K562 (cell line): ENCODE results near the gene NUP153. TPM values are rescaled to one million over a fixed set of nuclear protein-coding genes. Genes with fewer than 3 reads are reported as not detected.

ENCODE experiments used
- CEBPG ChIP-seq, 3 experiments: fragments of 200-800 bp in 1 of 3; sonication (Bioruptor generic) in 1 of 3; sonication (generic) in 1 of 3; formaldehyde crosslinking in 1 of 3; IDR thresholded peaks in 2 of 3; conservative IDR thresholded peaks in 1 of 3; 2 replicates each; pipeline versions ENCODE4 v1.6.1 to v1.8.0; 2016 to 2022; ENCODE audit warnings: missing compliant biosample characterization in 2 of 3, missing genetic modification characterization in 2 of 3, mild to moderate bottlenecking in 1 of 3, missing genetic modification reagents in 1 of 3
- ETS2 ChIP-seq: IDR thresholded peaks from 2 replicates; pipeline ENCODE4 v1.6.1; 2016; ENCODE audit warnings: borderline replicate concordance, missing genetic modification characterization, mild to moderate bottlenecking, moderate library complexity, missing compliant biosample characterization; ENCODE audit not compliant: poor library complexity, severe bottlenecking
- EWSR1 ChIP-seq: fragments of 450-650 bp; IDR thresholded peaks from 2 replicates; pipeline ENCODE4 v1.6.1; 2018; ENCODE audit warnings: borderline replicate concordance, mild to moderate bottlenecking, low read depth, moderate library complexity; ENCODE audit not compliant: partially characterized antibody
- HLTF ChIP-seq: fragments of 450-650 bp; IDR thresholded peaks from 2 replicates; pipeline ENCODE4 v1.6.1; 2016
- HOXB6 ChIP-seq: fragments of 250-450 bp; sonication (Bioruptor Pico); IDR thresholded peaks from 2 replicates; pipeline ENCODE4 v1.5.1; 2022; ENCODE audit warnings: mild to moderate bottlenecking, borderline replicate concordance
- IRF2 ChIP-seq: sonication (generic); formaldehyde crosslinking; IDR thresholded peaks from 2 replicates; pipeline ENCODE4 v1.8.1; 2022; ENCODE audit warnings: mild to moderate bottlenecking, missing genetic modification reagents
- KDM2B ChIP-seq: fragments of 250-450 bp; sonication (Bioruptor Pico); IDR thresholded peaks from 2 replicates; pipeline ENCODE4 v1.8.0; 2021; ENCODE audit warnings: mild to moderate bottlenecking, moderate library complexity
- NFRKB ChIP-seq: fragments of 450-650 bp; IDR thresholded peaks from 2 replicates; pipeline ENCODE4 v1.6.1; 2016; ENCODE audit warnings: low read depth
- PYGO2 ChIP-seq: fragments of 450-650 bp; IDR thresholded peaks from 2 replicates; pipeline ENCODE4 v1.6.1; 2016; ENCODE audit warnings: mild to moderate bottlenecking, missing genetic modification characterization, moderate library complexity, missing compliant biosample characterization
- RB1 ChIP-seq: fragments of 450-650 bp; IDR thresholded peaks from 2 replicates; pipeline ENCODE4 v1.6.1; 2017; ENCODE audit warnings: low read depth, mild to moderate bottlenecking
- SETDB1 ChIP-seq: IDR thresholded peaks from one replicate; pipeline ENCODE4 v1.6.1; 2012; ENCODE audit warnings: low read length, control low read depth, inconsistent platforms
- SMC3 ChIP-seq: conservative IDR thresholded peaks from 2 replicates; pipeline ENCODE4 v1.6.1; 2011; ENCODE audit warnings: low read depth, low read length, improper control_type of control experiment; ENCODE audit not compliant: insufficient read depth
- STAT5B ChIP-seq: fragments of 250-450 bp; sonication (Bioruptor Pico); IDR thresholded peaks from 2 replicates; pipeline ENCODE4 v1.8.0; 2021; ENCODE audit warnings: mild to moderate bottlenecking, inconsistent platforms
- TRIM28 ChIP-seq: fragments of 450-650 bp; IDR thresholded peaks from 2 replicates; pipeline ENCODE4 v1.6.1; 2017
- ZFP30 ChIP-seq: fragments of 250-450 bp; sonication (Bioruptor Pico); IDR thresholded peaks from 2 replicates; pipeline ENCODE4 v1.8.0; 2022; ENCODE audit warnings: moderate library complexity, mild to moderate bottlenecking, inconsistent platforms, borderline replicate concordance
- ZNF41 ChIP-seq: fragments of 250-450 bp; sonication (Bioruptor Pico); conservative IDR thresholded peaks from 2 replicates; pipeline ENCODE4 v1.4.0; 2020; ENCODE audit warnings: mild to moderate bottlenecking
- ZNF507 ChIP-seq: conservative IDR thresholded peaks from 2 replicates; pipeline ENCODE4 v1.6.1; 2017; ENCODE audit warnings: missing genetic modification characterization, missing compliant biosample characterization
- ZNF76 ChIP-seq: fragments of 250-450 bp; sonication (Bioruptor Pico); IDR thresholded peaks from 2 replicates; pipeline ENCODE4 v1.4.0; 2020; ENCODE audit warnings: mild to moderate bottlenecking, moderate library complexity, borderline replicate concordance
- polyA plus RNA-seq, 8 experiments: library from polyadenylated mRNA; depleted of rRNA in 4 of 8; stranded (reverse) in 5 of 8; unstranded in 3 of 8; fragments of >200 nt; fragmentation: Nextera tagmentation in 2 of 8; fragmentation: Illumina TruSeq in 1 of 8; extraction: Ambion mirVana in 2 of 8; extraction: Trizol in 1 of 8; gene quantifications; 2 replicates each; pipeline versions ENCODE4 v1.2.1 to v1.2.3, GENCODE V29; 2011 to 2014; ENCODE audit warnings: inconsistent platforms in 1 of 8, missing spikeins in 1 of 8
- total RNA-seq, 7 experiments: library from RNA; depleted of rRNA in 6 of 7; stranded (reverse); fragments of >200 nt in 6 of 7; fragmentation: Illumina TruSeq in 2 of 7; extraction: Trizol in 2 of 7; gene quantifications; 2 replicates each; pipeline versions ENCODE4 v1.2.1 to v1.2.3, GENCODE V29; 2011 to 2021; ENCODE audit warnings: low replicate concordance in 1 of 7
- TF ChIP-seq, protein P1 (sequence below): sonication (generic); formaldehyde crosslinking; IDR thresholded peaks from 2 replicates; pipeline ENCODE4 v1.8.1; 2023; ENCODE audit warnings: mild to moderate bottlenecking, missing genetic modification reagents
- TF ChIP-seq, protein P2 (sequence below): sonication (generic); formaldehyde crosslinking; IDR thresholded peaks from 2 replicates; pipeline ENCODE4 v1.9.0; 2022; ENCODE audit warnings: mild to moderate bottlenecking, missing genetic modification reagents
- TF ChIP-seq, protein P3 (sequence below): IDR thresholded peaks from 2 replicates; pipeline ENCODE4 v1.6.1; 2011; ENCODE audit warnings: borderline replicate concordance, low read depth, mild to moderate bottlenecking, moderate library complexity, low read length; ENCODE audit not compliant: insufficient read depth, poor library complexity, severe bottlenecking
- TF ChIP-seq, protein P4 (sequence below), 3 experiments: IDR thresholded peaks in 2 of 3; conservative IDR thresholded peaks in 1 of 3; 2 replicates each; pipeline ENCODE4 v1.5.1; 2011 to 2012; ENCODE audit warnings: low read length in 3 of 3, mild to moderate bottlenecking in 3 of 3, control low read depth in 2 of 3, improper control_type of control experiment in 1 of 3, inconsistent platforms in 1 of 3, low read depth in 1 of 3, mixed read lengths in 1 of 3, moderate library complexity in 1 of 3; ENCODE audit not compliant: insufficient read depth in 2 of 3

The NUP153 gene
- total and polyA plus RNA-seq, 9 of the 15 experiments (the other 6 are each of a cell fraction or from before 2014, with no cell fraction given), result 21.9 to 110 (median 84.8) TPM

DNA sequence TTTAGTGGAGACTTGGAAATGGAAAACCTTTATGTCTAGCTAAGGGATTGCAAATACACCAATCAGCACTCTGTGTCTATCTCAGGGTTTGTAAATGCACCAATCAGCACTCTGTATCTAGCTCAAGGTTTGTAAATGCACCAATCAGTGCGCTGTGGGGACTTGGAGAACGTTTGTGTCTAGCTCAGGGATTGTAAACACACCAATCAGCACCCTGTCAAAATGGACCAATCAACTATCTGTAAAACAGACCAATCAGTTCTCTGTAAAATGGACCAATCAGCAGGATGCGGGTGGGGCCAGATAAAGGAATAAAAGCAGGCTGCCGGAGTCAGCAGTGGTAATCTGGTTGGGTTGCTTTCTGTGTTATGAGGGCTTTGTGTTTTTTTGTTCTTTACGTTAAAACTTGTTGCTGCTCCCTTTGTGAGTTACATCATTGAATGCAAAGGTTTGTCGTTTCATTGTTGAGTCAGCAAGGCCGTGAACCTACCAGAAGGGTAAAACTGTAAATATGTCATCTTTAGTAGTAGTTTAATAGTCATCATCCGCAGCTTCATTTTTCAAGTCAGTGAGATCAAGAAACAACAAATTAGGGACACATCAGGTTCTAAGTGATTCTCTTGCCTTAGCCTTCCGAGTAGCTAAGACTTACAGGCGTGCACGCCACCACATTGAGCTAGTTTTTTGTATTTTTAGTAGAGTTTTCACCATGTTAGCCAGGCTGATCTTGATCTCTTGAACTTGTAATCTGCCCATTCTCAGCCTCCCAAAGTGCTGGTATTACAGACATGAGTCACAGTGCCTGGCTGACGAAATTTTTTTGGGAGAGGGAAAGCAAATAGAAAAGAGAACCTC is 22.7 kb upstream of the NUP153 start (continued):
- TF ChIP-seq, protein P1, sequence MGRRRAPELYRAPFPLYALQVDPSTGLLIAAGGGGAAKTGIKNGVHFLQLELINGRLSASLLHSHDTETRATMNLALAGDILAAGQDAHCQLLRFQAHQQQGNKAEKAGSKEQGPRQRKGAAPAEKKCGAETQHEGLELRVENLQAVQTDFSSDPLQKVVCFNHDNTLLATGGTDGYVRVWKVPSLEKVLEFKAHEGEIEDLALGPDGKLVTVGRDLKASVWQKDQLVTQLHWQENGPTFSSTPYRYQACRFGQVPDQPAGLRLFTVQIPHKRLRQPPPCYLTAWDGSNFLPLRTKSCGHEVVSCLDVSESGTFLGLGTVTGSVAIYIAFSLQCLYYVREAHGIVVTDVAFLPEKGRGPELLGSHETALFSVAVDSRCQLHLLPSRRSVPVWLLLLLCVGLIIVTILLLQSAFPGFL, result no peak
- TF ChIP-seq, protein P2, sequence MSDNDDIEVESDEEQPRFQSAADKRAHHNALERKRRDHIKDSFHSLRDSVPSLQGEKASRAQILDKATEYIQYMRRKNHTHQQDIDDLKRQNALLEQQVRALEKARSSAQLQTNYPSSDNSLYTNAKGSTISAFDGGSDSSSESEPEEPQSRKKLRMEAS (CRISPR knock-in tag), result no peak
- TF ChIP-seq SETDB1 (no peak), ZNF76 (no peak), ZNF41 (CRISPR knock-in tag) (no peak), RB1 (no peak), STAT5B (no peak), PYGO2 (tag) (no peak), ZNF507 (no peak), SMC3 (no peak), HLTF (0 out of 2 replicates have a peak, but pooled peaks have one; percentile 11), ZFP30 (CRISPR knock-in tag) (no peak), TRIM28 (0 out of 2 replicates have a peak, but pooled peaks have one; percentile 51), IRF2 (CRISPR knock-in tag) (no peak), CEBPG (CRISPR knock-in tag; IDR thresholded peaks at IDR 0.05) (peak; percentile 79), CEBPG (tag; conservative IDR thresholded peaks at IDR 0.05 in 1 of 2, IDR thresholded peaks at IDR 0.05 in 1 of 2) (peak; percentile 17 to 93; a peak in 2 of 4 replicates), EWSR1 (no peak), NFRKB (no peak), HOXB6 (CRISPR knock-in tag) (no peak), ETS2 (tag) (no peak), KDM2B (CRISPR knock-in tag) (no peak)
- TF ChIP-seq, protein P3, sequence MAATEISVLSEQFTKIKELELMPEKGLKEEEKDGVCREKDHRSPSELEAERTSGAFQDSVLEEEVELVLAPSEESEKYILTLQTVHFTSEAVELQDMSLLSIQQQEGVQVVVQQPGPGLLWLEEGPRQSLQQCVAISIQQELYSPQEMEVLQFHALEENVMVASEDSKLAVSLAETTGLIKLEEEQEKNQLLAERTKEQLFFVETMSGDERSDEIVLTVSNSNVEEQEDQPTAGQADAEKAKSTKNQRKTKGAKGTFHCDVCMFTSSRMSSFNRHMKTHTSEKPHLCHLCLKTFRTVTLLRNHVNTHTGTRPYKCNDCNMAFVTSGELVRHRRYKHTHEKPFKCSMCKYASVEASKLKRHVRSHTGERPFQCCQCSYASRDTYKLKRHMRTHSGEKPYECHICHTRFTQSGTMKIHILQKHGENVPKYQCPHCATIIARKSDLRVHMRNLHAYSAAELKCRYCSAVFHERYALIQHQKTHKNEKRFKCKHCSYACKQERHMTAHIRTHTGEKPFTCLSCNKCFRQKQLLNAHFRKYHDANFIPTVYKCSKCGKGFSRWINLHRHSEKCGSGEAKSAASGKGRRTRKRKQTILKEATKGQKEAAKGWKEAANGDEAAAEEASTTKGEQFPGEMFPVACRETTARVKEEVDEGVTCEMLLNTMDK, result no peak
- TF ChIP-seq, protein P4, sequence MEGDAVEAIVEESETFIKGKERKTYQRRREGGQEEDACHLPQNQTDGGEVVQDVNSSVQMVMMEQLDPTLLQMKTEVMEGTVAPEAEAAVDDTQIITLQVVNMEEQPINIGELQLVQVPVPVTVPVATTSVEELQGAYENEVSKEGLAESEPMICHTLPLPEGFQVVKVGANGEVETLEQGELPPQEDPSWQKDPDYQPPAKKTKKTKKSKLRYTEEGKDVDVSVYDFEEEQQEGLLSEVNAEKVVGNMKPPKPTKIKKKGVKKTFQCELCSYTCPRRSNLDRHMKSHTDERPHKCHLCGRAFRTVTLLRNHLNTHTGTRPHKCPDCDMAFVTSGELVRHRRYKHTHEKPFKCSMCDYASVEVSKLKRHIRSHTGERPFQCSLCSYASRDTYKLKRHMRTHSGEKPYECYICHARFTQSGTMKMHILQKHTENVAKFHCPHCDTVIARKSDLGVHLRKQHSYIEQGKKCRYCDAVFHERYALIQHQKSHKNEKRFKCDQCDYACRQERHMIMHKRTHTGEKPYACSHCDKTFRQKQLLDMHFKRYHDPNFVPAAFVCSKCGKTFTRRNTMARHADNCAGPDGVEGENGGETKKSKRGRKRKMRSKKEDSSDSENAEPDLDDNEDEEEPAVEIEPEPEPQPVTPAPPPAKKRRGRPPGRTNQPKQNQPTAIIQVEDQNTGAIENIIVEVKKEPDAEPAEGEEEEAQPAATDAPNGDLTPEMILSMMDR (IDR thresholded peaks at IDR 0.05 in 2 of 3, conservative IDR thresholded peaks at IDR 0.05 in 1 of 3; ENCODE audit: insufficient read depth in 2 of 3, low read depth in 1 of 3, low read length in 3 of 3), result no peak
